SIG-M5 treated with dmso at 0.1 percent for 504 hours (cell line): ENCODE results near the gene NDUFS2.
A peak's percentile ranks its signal among the peaks of the same experiment; 100 is the strongest.

Experiments
- DNase-seq: peaks from one replicate; lab custom pipeline; 2025; ENCODE audit not compliant: unreplicated experiment; lab: John Stamatoyannopoulos, UW

NDUFS2 gene

GRCh38 chr1:161172349-161172748 is 29.8 kb upstream of the NDUFS2 start:
- DNase-seq: no peak

GRCh38 chr1:161172776-161173376 is 29.3 kb upstream of the NDUFS2 start:
- no peak for DNase-seq

- no peak for DNase-seq
Measured at GRCh38 chr1:161173711-161174110, 28.5 kb upstream of the NDUFS2 start.

GRCh38 chr1:161174911-161175310 is 27.3 kb upstream of the NDUFS2 start:
- DNase-seq: no peak

GRCh38 chr1:161175771-161176453 is 26.3 kb upstream of the NDUFS2 start:
- DNase-seq: no peak

GRCh38 chr1:161176468-161177111 is 25.6 kb upstream of the NDUFS2 start:
- DNase-seq: no peak

GRCh38 chr1:161177112-161177935 is 24.8 kb upstream of the NDUFS2 start, which contains the start of gene B4GALT3:
TSS of gene B4GALT3 (minus strand) at chr1:161177507. CDS start at chr1:161176060, 1,447 bp downstream.
- peak; percentile 77 for DNase-seq

GRCh38 chr1:161177936-161178244 is 24.3 kb upstream of the NDUFS2 start:
- no peak for DNase-seq

GRCh38 chr1:161179698-161180097 is 22.5 kb upstream of the NDUFS2 start:
- DNase-seq: no peak

GRCh38 chr1:161180639-161181038 is 21.5 kb upstream of the NDUFS2 start:
- peak; percentile 44 for DNase-seq

GRCh38 chr1:161182214-161182613 is 20.0 kb upstream of the NDUFS2 start:
- DNase-seq: peak; percentile 87

- DNase-seq: peak; percentile 99
Measured at GRCh38 chr1:161185282-161185682, 16.9 kb upstream of the NDUFS2 start.

- peak; percentile 100 for DNase-seq
Measured at GRCh38 chr1:161185732-161186311, 16.3 kb upstream of the NDUFS2 start.

GRCh38 chr1:161187311-161187710 is 14.9 kb upstream of the NDUFS2 start:
- no peak for DNase-seq

- DNase-seq: no peak
Measured at GRCh38 chr1:161188381-161188780, 13.8 kb upstream of the NDUFS2 start.

- DNase-seq: no peak
Measured at GRCh38 chr1:161189036-161189435, 13.1 kb upstream of the NDUFS2 start.

- DNase-seq: no peak
Measured at GRCh38 chr1:161190962-161191521, 11.1 kb upstream of the NDUFS2 start.

GRCh38 chr1:161191971-161192370 is 10.2 kb upstream of the NDUFS2 start:
- no peak for DNase-seq

GRCh38 chr1:161192476-161193465 is 9.4 kb upstream of the NDUFS2 start:
- peak; percentile 92 for DNase-seq
